Motor neuron (in vitro differentiated cells): ENCODE results near the gene BDNF. TPM values are rescaled to one million over a fixed set of nuclear protein-coding genes. Genes with fewer than 3 reads are reported as not detected.

Experiments
- ATAC-seq, 8 experiments: fragments of 200-7000 bp; cut with Tn5 transposase; replicated peaks in 6 of 8; 2 replicates each; pipeline ENCODE4 v1.8.0; 2021; ENCODE audit warnings: mild to moderate bottlenecking in 8 of 8, moderate library complexity in 8 of 8
- H3K27ac ChIP-seq, 2 donors: fragments of 250-450 bp; sonication (Bioruptor Pico); 2 replicates each; pipeline ENCODE4 v1.9.0; 2021; ENCODE audit warnings: antibody characterized with exemption in 2 of 2, mild to moderate bottlenecking in 2 of 2, moderate library complexity in 1 of 2
- H3K4me1 ChIP-seq, 2 donors: fragments of 250-450 bp; sonication (Bioruptor Pico); replicated peaks in 1 of 2; 2 replicates each; pipeline ENCODE4 v1.6.1; 2021; ENCODE audit warnings: antibody characterized with exemption in 2 of 2, mild to moderate bottlenecking in 2 of 2, moderate library complexity in 1 of 2
- H3K4me3 ChIP-seq, 5 donors: fragments of 250-450 bp; sonication (Bioruptor Pico); 2 replicates each; pipeline ENCODE4 v1.9.0; 2021; ENCODE audit warnings: antibody characterized with exemption in 5 of 5, mild to moderate bottlenecking in 5 of 5, moderate library complexity in 4 of 5
- WGBS, 10 experiments: fragments of 450-650 bp; shearing (Covaris generic); methylation state at CpG; one replicate each; pipeline ENCODE4 v1.0.0; 2022; 5-methylcytosine and 5-hydroxymethylcytosine counted together
- in situ Hi-C, 9 experiments: fragments of 400-800 bp; cut with MboI; loops; one replicate each; pipeline ENCODE4 v1.15.0; 2021; ENCODE audit warnings: low sequenced_read_pairs in 9 of 9, low pct_unique_long_range_greater_than_20kb in 2 of 9; ENCODE audit not compliant: unreplicated experiment in 9 of 9
- total RNA-seq, 8 experiments: library from RNA; unstranded; fragments of 300-600 nt; gene quantifications; 2 replicates each; pipeline versions ENCODE4 v1.2.3 to v1.2.4, GENCODE V29; 2022

BDNF gene
- total RNA-seq, 8 experiments from 2014 or later, result 0.67 to 7.4 (median 2.1) TPM

DNA sequence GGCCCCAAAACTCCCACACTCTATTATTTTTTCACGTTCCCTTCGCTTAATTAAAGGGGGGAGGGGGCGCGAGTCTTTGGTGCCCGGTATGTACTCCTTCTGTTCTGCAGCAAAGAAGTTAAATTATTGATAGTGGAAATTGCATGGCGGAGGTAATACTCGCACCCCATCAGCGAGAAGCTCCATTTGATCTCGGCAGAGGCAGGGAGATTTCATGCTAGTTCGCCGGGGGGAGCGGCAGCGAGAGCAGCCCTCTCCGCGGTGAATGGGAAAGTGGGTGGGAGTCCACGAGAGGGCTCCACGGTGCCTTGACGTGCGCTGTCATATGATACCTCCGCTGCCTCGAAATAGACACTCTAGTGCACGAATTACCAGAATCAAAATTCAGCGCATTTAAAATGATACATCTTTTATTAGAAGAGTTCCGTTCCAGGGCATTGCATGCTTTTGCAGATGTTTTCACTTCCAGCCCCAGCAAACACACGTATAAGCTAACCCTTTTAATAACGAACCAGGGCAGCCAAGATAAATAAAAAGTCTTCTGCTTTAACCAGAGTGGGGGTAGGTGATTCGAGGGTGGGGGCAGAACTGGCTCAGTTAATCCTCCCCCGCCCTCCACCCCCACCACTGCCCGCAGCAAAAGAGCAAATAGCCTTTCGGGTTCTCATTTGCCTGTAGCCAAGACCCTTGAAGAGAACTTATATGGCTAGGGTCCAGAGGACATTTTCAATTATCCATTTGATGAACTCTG, 1.3 kb upstream of the BDNF start:
- Histone ChIP-seq H3K4me3 (peak overlapping the region; percentile 70 to 99 (median 85)), H3K27ac (no peak overlapping the region), H3K4me1 (no peaks in the 10 kb centered on the region)
- in situ Hi-C loops, result loop anchor here in 6 of 9 experiments (10.0 to 25.0 kb wide), 5 partner anchors 436 to 1636 kb away; no protein-coding TSS in a partner anchor
- WGBS, 10 experiments, result 0 to 6% (median 0%) methylated on average over 2 to 13 of the region's 30 CpGs; no CpG with 5 or more reads in 1 of the 10 experiments
- ATAC-seq, result peak; percentile 25 to 65 (median 52)

DNA sequence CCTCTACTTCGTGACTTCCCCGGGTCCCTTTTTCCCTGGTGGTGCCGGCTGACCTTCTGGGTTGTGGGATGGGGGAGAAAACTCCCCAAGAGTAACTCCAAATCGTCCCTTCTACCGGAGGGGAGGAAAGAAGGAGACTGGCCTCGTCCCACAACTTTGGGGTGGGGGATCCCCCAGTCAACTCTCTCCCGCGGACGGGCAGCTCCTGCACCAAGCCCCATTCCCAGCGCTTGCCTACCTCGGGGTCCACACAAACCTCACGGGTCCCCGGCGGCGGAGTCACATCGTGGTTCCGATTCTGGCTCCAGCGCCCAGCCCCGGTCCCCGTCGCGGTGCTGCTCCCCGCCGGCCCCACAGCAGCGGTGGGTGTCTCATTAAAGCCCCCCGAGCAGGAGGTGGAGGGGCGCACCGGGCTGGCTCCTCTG, 317 bp downstream of the BDNF start:
- ATAC-seq, result peak in 4 of 8 experiments; percentile 1 to 12 (median 6)
- WGBS, 10 experiments, result 0% methylated on average over 1 to 8 of the region's 28 CpGs; no CpG with 5 or more reads in 8 of the 10 experiments
- H3K27ac ChIP-seq, result no peak overlapping the region
- in situ Hi-C loops, result loop anchor here (10.0 to 25.0 kb wide), 6 partner anchors 437 to 1637 kb away; no protein-coding TSS in a partner anchor
- H3K4me3 ChIP-seq, result peak overlapping the region; percentile 70 to 99 (median 85)
- no peaks in the 10 kb centered on the region for H3K4me1 ChIP-seq

DNA sequence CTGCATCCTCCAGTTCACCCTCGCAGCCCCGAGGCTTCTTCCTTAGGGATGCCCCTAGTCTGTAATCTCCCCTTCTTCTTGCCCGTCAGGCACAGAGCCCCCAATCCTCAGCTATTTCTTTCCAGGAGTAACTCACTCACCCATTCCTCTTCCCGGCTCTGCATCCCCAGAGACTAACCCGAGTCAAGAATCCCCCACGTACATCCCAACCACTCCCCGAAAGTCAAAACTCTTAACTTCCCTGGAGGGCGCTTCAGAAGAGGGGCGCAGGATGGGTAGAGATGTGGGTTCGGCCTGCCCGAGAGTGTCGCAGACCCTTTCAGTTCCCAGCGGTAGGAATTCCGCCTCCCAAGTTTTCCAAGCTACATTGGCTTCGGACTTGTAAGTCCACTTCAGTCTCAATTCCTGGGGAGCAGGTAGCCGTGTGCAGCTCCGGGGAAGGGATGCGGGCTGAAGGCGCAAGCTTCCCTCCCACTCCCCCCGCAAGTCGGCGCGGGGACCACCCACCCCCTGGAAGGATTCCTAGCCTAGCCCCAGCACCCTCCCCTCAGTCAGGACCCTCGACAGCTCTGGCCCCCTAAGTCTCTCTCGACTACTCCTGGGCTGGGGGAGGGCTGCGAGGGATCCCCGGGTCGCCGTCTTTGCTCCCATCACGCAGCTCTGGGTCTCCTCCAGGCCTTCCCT, 871 bp downstream of the BDNF start:
- H3K27ac ChIP-seq, result no peak overlapping the region
- ATAC-seq, result peak; percentile 2 to 30 (median 20)
- WGBS, 10 experiments, result 0% methylated on average over 5 to 6 of the region's 30 CpGs; no CpG with 5 or more reads in 8 of the 10 experiments
- peak overlapping the region; percentile 70 to 99 (median 85) for H3K4me3 ChIP-seq
- no peaks in the 10 kb centered on the region for H3K4me1 ChIP-seq
- in situ Hi-C loops, result loop anchor here in 4 of 9 experiments (10.0 to 25.0 kb wide), 2 partner anchors 1635 to 1638 kb away; no protein-coding TSS in a partner anchor

- Histone ChIP-seq H3K4me3 (peak overlapping the region; percentile 70 to 99 (median 85)), H3K4me1 (no peaks in the 10 kb centered on the region), H3K27ac (no peak overlapping the region)
- 0 to 3% (median 0%) methylated on average over 1 to 9 of the region's 18 CpGs; no CpG with 5 or more reads in 3 of the 10 experiments for WGBS, 10 experiments
- ATAC-seq, result peak; percentile 55 to 83 (median 76)
- in situ Hi-C loops, result loop anchor here in 4 of 9 experiments (10.0 to 25.0 kb wide), 2 partner anchors 1636 to 1638 kb away; no protein-coding TSS in a partner anchor
These were observed 1.4 kb downstream of the BDNF start for GRCh38 chr11:27698872-27699241.

DNA sequence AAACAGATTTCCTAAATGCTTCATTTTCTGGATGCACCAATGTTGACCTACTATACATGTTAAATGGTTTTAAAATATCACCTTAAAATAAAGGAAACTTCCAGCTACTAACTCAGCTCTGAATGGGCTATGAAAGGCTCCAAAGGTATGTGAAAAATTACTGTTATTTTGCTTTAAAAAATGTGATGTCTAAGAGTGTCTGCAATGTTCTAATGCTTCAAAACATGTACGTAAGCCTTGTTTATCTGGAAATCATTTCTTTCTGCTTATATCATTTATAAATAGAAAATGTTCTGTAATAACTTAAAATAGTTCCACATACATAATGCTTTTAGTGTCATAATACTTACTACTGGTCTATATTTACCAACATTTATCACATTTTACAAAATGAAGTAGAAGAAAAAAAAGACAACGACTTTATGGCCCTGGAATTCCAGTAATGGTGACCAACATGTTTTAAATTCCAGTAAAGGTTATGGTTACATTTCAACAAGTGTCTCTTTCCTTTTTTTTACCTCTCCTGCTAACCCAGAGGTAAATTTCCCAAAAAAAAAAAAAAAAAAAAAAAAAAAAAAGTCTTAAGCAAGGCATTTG, 2.5 kb downstream of the BDNF start:
- 10 to 100% (median 63%) methylated on average over 1 to 2 of the region's 2 CpGs for WGBS, 10 experiments
- ATAC-seq, result no peak
- no peaks in the 10 kb centered on the region for H3K4me1 ChIP-seq
- no peak overlapping the region for H3K4me3 ChIP-seq
- H3K27ac ChIP-seq, result no peak overlapping the region
- in situ Hi-C loops, result loop anchor here in 4 of 9 experiments (10.0 to 25.0 kb wide), 2 partner anchors 1637 to 1640 kb away; no protein-coding TSS in a partner anchor

DNA sequence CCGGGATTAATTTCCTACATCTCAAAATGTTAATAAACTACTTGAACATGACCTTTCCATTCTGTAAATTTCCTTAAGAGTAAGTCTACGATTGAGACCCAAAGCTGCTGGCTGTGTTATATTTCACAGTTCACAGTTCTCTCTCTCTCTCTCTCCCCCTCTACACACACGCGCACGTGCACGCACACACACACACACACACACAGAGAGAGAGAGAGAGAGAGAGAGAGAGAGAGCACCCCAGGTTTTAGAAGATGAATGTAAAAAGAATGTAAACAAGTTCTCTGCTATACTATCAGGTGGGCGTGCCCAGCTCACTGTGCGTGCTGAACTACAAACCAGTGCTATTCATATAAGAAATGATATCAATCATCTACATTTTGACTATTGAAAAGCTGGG, 3.3 kb downstream of the BDNF start:
- in situ Hi-C loops, result loop anchor here in 4 of 9 experiments (10.0 to 25.0 kb wide), 2 partner anchors 1638 to 1640 kb away; no protein-coding TSS in a partner anchor

DNA sequence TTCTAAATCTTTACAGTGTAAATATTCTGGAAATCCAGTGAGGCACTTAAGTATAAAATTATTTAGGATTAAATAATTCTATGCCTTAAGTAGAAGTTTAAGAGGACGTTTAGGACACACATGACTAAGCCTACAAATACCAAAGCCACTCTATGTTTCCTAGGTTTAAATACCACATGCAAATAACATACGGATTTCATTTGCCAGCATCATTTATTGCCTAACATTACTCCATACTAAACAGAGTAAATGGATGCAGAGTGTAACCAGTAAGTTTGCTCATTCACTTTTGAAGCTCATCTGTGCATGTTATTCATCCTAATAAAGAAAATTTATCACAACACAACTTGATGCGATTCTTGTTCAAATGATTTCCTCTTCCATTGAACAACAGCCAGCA, 4.1 kb downstream of the BDNF start:
- in situ Hi-C loops, result loop anchor here in 4 of 9 experiments (10.0 to 25.0 kb wide), 2 partner anchors 1639 to 1641 kb away; no protein-coding TSS in a partner anchor
- WGBS, 10 experiments, result 0 to 60% (median 40%) methylated on average over 1 to 3 of the region's 3 CpGs
- no peak for ATAC-seq
- H3K4me3 ChIP-seq, result no peak overlapping the region
- no peak overlapping the region for H3K27ac ChIP-seq
- H3K4me1 ChIP-seq, result no peaks in the 10 kb centered on the region

More for the DNA sequence above, 3.3 kb downstream of the BDNF start:
- no peak overlapping the region for H3K27ac ChIP-seq
- no peak for ATAC-seq
- H3K4me1 ChIP-seq, result no peaks in the 10 kb centered on the region
- WGBS, 10 experiments, result 17 to 83% (median 49%) methylated on average over 1 to 8 of the region's 8 CpGs
- H3K4me3 ChIP-seq, result no peak overlapping the region

GRCh38 chr11:27694992-27695391, 5.3 kb downstream of the BDNF start:
- H3K4me3 ChIP-seq, result no peak overlapping the region
- ATAC-seq, result no peak
- H3K4me1 ChIP-seq, result no peaks in the 10 kb centered on the region
- no peak overlapping the region for H3K27ac ChIP-seq
- 0 to 42% (median 16%) methylated on average over 2 to 3 of the region's 3 CpGs for WGBS, 10 experiments
- in situ Hi-C loops, result loop anchor here in 4 of 9 experiments (10.0 to 25.0 kb wide), 2 partner anchors 1640 to 1642 kb away; no protein-coding TSS in a partner anchor

DNA sequence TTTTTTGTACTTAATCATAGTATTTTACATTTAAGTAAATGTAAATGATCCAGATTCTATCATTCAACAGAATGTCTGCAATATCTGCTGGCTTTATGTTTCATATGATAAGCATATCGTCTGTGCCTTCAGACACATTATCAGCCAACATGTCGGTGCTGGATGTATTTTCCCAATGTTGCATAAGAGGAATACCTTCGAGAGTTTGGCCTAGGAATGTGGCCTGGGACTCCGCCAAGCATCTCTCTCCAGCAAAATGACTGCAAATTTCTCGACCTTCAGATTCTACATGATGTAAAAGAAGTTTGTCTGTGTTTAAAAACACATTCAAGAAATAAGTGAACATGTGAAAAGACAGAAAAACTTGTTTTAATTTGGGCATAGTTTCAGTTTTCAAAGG, 6.9 kb downstream of the BDNF start:
- no peaks in the 10 kb centered on the region for H3K4me1 ChIP-seq

GRCh38 chr11:27692781-27693180, 7.5 kb downstream of the BDNF start:
- Histone ChIP-seq H3K27ac (no peak overlapping the region), H3K4me1 (no peaks in the 10 kb centered on the region), H3K4me3 (no peak overlapping the region)
- no peak for ATAC-seq
- WGBS, 10 experiments, result 65 to 100% (median 100%) methylated on average over 1 to 2 of the region's 2 CpGs; no CpG with 5 or more reads in 1 of the 10 experiments
- in situ Hi-C loops, result loop anchor here in 4 of 9 experiments (10.0 to 25.0 kb wide), 2 partner anchors 1642 to 1645 kb away; no protein-coding TSS in a partner anchor

More for the DNA sequence above, 6.9 kb downstream of the BDNF start:
- H3K27ac ChIP-seq, result no peak overlapping the region
- ATAC-seq, result no peak
- 20 to 84% (median 74%) methylated on average over 1 to 5 of the region's 5 CpGs for WGBS, 10 experiments
- H3K4me3 ChIP-seq, result no peak overlapping the region
- in situ Hi-C loops, result loop anchor here in 4 of 9 experiments (10.0 to 25.0 kb wide), 2 partner anchors 1641 to 1644 kb away; no protein-coding TSS in a partner anchor

DNA sequence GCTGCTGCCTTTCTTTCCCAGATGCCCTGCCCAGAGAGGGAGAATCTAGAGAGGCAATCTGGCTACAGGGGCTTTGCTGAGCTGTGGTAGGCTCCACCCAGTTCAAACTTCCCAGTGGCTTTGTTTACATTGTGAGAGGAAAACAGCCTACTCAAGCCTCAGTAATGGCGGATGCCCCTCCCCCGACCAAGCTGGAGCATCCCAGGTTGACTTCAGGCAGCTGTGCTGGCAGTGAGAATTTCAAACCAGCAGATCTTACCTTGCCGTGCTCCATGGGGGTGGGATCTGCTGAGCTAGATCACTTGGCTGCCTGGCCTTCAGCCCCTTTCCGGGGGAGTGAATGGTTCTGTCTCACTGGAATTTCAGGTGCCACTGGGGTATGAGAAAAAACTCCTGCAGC, 12.2 kb downstream of the BDNF start:
- Histone ChIP-seq H3K4me1 (no peaks in the 10 kb centered on the region), H3K4me3 (no peak overlapping the region), H3K27ac (no peak overlapping the region)
- in situ Hi-C loops, result loop anchor here in 3 of 9 experiments (25.0 kb wide), 1 partner anchor 1649 kb away; no protein-coding TSS in a partner anchor
- ATAC-seq, result no peak
- whole genome bisulfite sequencing, 10 experiments, result 40 to 100% (median 67%) methylated on average over 1 to 4 of the region's 4 CpGs; no CpG with 5 or more reads in 6 of the 10 experiments

GRCh38 chr11:27681664-27682063, 18.6 kb downstream of the BDNF start:
- no peaks in the 10 kb centered on the region for H3K4me1 ChIP-seq
- in situ Hi-C loops, result loop anchor here in 3 of 9 experiments (25.0 kb wide), 1 partner anchor 1656 kb away; no protein-coding TSS in a partner anchor
- ATAC-seq, result no peak
- no peak overlapping the region for H3K4me3 ChIP-seq
- 0 to 100% (median 90%) methylated on average over 1 of the region's 1 CpG; no CpG with 5 or more reads in 1 of the 10 experiments for WGBS, 10 experiments
- H3K27ac ChIP-seq, result no peak overlapping the region
